NCI-H2107 treated with DMSO at 0.1 percent for 48 hours (cell line): Measurements from ENCODE around the gene CLIP3.
"Not testable (repeated sequence)": the region's sequence is repeated elsewhere in the genome, so short reads cannot be mapped to it uniquely, and the experiment has no call there.

Experiments used
- DNase-seq: peaks from one replicate; lab custom pipeline; 2025; ENCODE audit not compliant: unreplicated experiment; lab: John Stamatoyannopoulos, UW

CLIP3 gene

GRCh38 chr19:36047835-36048234, 15.2 kb upstream of the CLIP3 start:
- DNase-seq: no peak

- DNase-seq: no peak
These were observed 13.9 kb upstream of the CLIP3 start for GRCh38 chr19:36046443-36047050.

- no peak for DNase-seq
These were observed 11.3 kb upstream of the CLIP3 start for GRCh38 chr19:36043952-36044351.

DNA sequence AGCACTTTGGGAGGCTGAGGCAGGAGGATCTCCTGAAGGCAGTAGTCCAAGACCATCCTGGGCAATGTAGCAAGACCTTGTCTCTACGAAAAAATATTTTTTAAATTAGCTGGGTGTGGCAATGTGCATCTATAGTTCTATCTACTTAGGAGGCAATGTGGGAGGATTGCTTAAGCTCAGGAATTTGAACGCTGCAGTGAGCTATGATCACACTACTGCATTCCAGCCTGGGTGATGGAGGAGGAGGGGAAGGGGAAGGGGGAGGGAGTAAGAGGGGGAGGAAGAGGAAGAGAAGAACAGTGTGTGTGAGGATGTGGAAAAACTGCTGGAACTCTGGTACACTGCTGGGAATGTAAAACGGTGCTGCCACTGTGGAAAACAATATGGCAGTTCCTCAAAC, 9.2 kb upstream of the CLIP3 start:
- DNase-seq: no peak

- DNase-seq: not testable (repeated sequence)
These were observed 8.4 kb upstream of the CLIP3 start for GRCh38 chr19:36041092-36041491.

GRCh38 chr19:36040495-36040894, 7.8 kb upstream of the CLIP3 start:
- no peak for DNase-seq

DNA sequence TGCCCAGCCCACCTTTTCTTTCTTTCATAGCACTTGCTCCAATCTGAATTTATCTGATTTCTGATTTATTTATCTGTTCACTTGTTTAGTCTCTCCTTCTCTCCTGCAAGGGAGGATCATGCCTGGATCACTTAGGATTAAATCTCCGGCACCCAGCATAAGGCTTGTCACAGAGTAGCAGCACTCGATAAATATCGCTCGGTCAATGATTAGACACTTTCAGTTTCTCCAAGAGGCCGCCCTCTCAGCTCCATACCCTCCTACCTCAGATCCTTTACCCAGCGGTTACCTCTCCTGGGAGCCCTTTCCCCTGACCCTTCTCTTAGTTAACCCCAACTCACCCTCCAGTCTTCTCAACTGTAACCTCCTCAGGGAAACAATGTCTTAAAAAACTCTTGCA, 1.4 kb downstream of the CLIP3 start:
- no peak for DNase-seq

DNA sequence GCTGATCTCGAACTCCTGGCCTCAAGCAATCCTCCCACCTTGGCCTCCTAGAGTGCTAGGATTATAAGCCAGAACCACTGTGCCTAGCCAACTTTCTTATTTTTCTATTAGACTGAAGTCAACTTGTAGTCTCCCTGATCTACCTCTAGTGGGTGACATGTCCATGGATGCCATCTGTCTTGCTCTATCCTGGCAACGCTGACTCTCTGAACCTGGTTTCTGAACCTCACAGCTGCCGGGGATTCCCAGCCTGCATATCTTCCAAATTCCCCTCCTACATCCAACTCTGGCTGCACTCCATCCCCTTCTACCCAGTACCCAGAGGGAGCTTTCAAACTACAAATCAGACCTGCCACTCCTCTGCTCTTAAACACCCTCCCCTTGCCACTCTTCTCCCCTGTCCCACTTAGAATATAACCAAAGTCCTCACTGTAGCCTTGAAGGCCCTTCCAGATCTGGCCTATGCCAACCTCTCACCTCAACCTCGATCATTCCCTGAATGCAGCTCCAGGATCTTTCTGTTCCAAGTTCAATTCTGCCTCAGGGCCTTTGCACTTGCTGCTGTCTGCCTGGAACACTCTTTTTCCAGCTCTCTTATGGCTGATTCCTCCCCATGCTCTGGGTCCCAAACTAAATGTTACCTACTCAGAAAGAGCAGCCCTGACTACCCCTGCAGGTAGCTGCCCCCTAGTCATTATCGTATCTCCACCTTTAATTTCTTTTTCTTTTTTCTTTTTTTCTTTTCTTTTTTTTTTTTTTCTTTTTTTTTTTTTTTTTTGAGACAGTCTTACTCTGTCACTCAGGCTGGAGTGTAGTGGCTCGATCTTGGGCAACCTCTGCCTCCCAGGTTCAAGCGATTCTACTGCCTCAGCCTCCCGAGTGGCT, 2.2 kb downstream of the CLIP3 start:
- no peak for DNase-seq

- no peak for DNase-seq
These were observed 4.2 kb downstream of the CLIP3 start for GRCh38 chr19:36028313-36029041.

DNA sequence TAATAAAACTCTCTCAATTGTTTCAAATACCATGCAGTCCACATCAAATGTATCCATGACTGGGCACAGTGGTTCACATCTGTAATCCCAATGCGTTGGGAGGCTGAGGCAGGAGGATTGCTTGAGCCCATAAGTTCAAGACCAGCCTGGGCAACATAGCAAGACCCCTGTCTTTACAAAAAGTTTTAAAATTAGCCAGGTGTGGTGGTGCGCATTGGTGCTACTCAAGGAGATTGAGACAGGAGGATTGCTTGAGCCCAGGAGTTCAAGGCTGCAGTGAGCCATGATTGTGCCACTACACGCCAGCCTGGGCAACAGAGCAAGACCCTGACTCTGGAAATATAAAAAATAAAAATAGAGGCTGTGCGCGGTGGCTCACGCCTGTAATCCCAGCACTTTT, 5.0 kb downstream of the CLIP3 start:
- DNase-seq: no peak

- no peak for DNase-seq
These were observed 6.4 kb downstream of the CLIP3 start for GRCh38 chr19:36026091-36026876.

DNA sequence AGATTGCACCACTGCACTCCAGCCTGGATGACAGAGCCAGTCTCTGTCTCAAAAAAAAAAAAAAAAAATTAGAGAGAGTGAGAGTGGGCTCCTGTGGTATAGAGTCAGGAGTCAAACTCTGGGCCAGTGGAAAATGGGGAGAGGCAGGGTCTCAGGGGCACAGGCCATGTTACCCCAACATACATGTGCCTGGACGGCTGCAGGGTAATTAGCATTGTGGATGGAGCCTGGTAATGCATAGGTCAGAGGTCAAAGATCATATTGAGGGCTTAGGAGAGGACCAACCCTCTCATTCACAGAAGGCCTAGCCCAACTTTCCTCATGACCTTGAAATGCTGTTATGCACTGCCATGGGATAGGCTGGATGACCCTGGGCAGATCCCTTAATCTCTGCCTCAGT, 7.1 kb downstream of the CLIP3 start:
- no peak for DNase-seq

- no peak for DNase-seq
These were observed 9.2 kb downstream of the CLIP3 start for GRCh38 chr19:36023432-36023831.

- no peak for DNase-seq
These were observed 13.5 kb downstream of the CLIP3 start for GRCh38 chr19:36019061-36019670.

DNA sequence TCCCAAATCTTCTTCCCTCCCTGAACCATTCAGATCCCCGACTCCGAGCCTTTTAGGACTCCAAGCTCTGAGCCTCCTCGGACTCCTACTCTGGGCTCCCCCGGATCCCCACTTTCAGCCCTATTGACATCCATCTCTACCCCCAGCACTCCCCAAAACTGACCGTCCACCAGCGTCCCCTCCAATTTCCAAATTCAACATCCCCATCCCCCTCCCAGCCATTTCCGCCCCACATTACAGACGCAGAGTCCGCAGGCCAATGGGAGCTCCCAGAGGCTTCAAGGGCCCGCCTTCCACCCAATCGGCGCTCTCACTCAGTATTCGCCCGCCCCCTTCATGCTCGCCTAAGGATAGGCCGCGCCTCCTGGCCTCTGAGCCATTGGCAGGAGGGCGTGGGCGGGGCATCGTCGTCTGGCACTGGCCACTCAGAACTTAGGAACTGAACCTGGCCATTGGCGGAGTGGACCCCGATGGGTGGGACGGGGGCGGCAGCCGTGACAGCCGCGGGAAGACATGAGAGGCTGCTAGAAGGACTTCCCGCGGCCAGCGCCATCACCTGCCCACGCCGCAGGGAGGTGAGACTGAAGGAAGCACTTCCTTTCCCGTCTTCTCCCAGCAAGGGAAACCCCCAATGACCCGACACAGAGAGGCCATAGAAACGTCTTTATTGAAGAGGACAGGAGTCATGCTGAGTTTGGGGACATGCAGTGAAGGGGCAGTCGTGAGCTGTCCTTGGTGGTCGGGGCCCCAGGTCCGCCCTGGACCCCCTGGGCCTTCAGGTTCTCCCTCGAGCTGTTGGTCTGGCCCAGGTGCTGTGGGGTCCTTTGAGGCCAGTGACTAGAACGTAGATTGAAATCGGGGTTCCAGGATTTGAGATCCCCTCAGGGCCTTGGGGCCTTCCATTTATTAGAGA, 18.4 kb downstream of the CLIP3 start, which contains the start of gene ALKBH6:
TSS of gene ALKBH6 (minus strand) at position 202 of the 913 bp plus-strand sequence. CDS start 816 bp downstream, outside the sequence.
- DNase-seq: peak; percentile 95

GRCh38 chr19:36013280-36014011, 19.2 kb downstream of the CLIP3 start:
- DNase-seq: no peak

- DNase-seq: no peak
These were observed 22.3 kb downstream of the CLIP3 start for GRCh38 chr19:36010402-36010801.

DNA sequence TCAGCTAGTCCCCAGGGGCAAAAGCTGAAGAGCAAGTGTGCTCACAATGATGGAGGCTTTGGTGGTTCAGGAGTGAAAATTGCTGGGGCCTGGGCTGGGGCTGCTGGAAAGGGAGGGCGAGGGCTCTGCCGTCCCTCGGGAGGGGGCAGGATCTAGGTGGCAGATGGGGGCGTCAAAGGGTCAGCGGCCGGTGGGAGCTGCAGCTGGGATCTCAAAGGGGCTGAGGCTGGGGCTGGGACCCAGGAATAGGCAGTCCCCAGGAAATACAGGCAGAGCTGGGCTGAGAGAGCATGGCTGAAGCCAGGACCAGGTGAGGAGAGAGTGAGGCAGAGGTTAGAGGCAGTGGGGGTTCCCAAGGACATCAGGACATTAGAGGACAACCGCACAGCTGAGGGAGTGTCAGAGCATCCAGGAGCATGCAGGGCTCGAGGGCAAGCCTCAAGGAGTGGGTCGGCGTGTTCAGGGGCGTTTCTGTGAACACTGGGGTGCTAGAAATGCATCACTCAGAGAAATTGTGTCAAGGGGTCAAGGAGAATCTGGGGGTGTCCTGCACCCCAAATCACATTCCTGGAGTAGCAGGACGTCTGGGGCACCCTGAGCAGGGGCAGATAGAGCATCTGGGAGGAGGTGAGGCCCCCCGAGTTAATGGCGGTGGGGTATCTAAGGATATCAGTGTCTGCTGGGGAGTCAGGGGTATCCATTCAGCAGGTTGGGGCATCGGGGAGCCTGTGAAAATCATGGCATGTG, 22.9 kb downstream of the CLIP3 start:
- no peak for DNase-seq
